DND-41 (cell line): ENCODE results near the gene SEC16A.

ENCODE experiments used
- ATAC-seq: fragments of 200-7000 bp; cut with Tn5 transposase; 3 replicates; pipeline ENCODE4 v1.9.1; 2021; ENCODE audit warnings: low read depth; ENCODE audit not compliant: insufficient read depth
- DNase-seq: peaks from one replicate; pipeline ENCODE4 v3.0.0-alpha.2; 2020
- H2AFZ ChIP-seq: 2 replicates; pipeline ENCODE4 v1.6.0; 2012; ENCODE audit warnings: low read depth, low read length
- H3K27ac ChIP-seq: 2 replicates; pipeline ENCODE4 v1.5.1; 2012; ENCODE audit warnings: low read length, inconsistent platforms
- H3K27me3 ChIP-seq: fragments of 200-600 bp; sonication (generic); 2 replicates; pipeline ENCODE4 v1.6.0; 2012; ENCODE audit warnings: low read length, mild to moderate bottlenecking, inconsistent platforms; ENCODE audit not compliant: insufficient read depth, poor library complexity
- H3K36me3 ChIP-seq: 2 replicates; pipeline ENCODE4 v1.5.1; 2012; ENCODE audit warnings: low read length, inconsistent platforms; ENCODE audit not compliant: insufficient read depth
- H3K4me1 ChIP-seq: 2 replicates; pipeline ENCODE4 v1.5.1; 2012; ENCODE audit warnings: mild to moderate bottlenecking, low read length; ENCODE audit not compliant: insufficient read depth
- H3K4me2 ChIP-seq: 2 replicates; pipeline ENCODE4 v1.6.0; 2012; ENCODE audit warnings: mild to moderate bottlenecking, moderate library complexity, low read length, inconsistent platforms; ENCODE audit not compliant: insufficient read depth
- H3K4me3 ChIP-seq, 2 experiments: fragments of 200-600 bp in 1 of 2; shearing (Covaris generic) in 1 of 2; 2 replicates each; pipeline ENCODE4 v1.5.1; 2012 to 2016; ENCODE audit warnings: inconsistent platforms in 2 of 2, low read length in 2 of 2, mild to moderate bottlenecking in 2 of 2, low read depth in 1 of 2, moderate library complexity in 1 of 2
- H3K79me2 ChIP-seq: 2 replicates; pipeline ENCODE4 v1.6.0; 2012; ENCODE audit warnings: low read length, inconsistent platforms; ENCODE audit not compliant: insufficient read depth
- H3K9ac ChIP-seq: 2 replicates; pipeline ENCODE4 v1.6.0; 2012; ENCODE audit warnings: low read depth, mild to moderate bottlenecking, inconsistent platforms, low read length, moderate library complexity
- H3K9me3 ChIP-seq: 2 replicates; pipeline ENCODE4 v1.5.1; 2012; ENCODE audit warnings: low read length, moderate library complexity, mild to moderate bottlenecking, inconsistent platforms; ENCODE audit not compliant: insufficient read depth, severe bottlenecking
- H4K20me1 ChIP-seq: 2 replicates; pipeline ENCODE4 v1.6.0; 2012; ENCODE audit warnings: low read length; ENCODE audit not compliant: insufficient read depth
- CTCF ChIP-seq: IDR thresholded peaks from 2 replicates; pipeline ENCODE4 v1.5.1; 2012; ENCODE audit warnings: borderline replicate concordance, low read length, moderate library complexity, mild to moderate bottlenecking; ENCODE audit not compliant: poor library complexity, severe bottlenecking; ENCODE audit errors: extremely low read depth
- EZH2 ChIP-seq: IDR thresholded peaks from 3 replicates; pipeline ENCODE4 v1.6.1; 2012; ENCODE audit warnings: borderline replicate concordance, low read depth, mild to moderate bottlenecking, moderate library complexity, low read length, inconsistent platforms; ENCODE audit not compliant: severe bottlenecking

SEC16A gene

GRCh38 chr9:136473354-136473721 is 9.5 kb downstream of the SEC16A start:
- no peak for TF ChIP-seq EZH2
- TF ChIP-seq CTCF = no peak
- Histone ChIP-seq H3K27ac (no peak overlapping the region), H4K20me1 (peaks cover 87% of the 10 kb centered on the region), H2AFZ (no peak overlapping the region), H3K9me3 (no peaks in the 10 kb centered on the region), H3K79me2 (peaks cover 94% of the 10 kb centered on the region), H3K4me2 (no peak overlapping the region), H3K36me3 (peaks cover 98% of the 10 kb centered on the region), H3K4me1 (no peaks in the 10 kb centered on the region), H3K9ac (no peak overlapping the region), H3K4me3 (no peak overlapping the region), H3K27me3 (no peaks in the 10 kb centered on the region)
- no peak for ATAC-seq
- DNase-seq = no peak

DNA sequence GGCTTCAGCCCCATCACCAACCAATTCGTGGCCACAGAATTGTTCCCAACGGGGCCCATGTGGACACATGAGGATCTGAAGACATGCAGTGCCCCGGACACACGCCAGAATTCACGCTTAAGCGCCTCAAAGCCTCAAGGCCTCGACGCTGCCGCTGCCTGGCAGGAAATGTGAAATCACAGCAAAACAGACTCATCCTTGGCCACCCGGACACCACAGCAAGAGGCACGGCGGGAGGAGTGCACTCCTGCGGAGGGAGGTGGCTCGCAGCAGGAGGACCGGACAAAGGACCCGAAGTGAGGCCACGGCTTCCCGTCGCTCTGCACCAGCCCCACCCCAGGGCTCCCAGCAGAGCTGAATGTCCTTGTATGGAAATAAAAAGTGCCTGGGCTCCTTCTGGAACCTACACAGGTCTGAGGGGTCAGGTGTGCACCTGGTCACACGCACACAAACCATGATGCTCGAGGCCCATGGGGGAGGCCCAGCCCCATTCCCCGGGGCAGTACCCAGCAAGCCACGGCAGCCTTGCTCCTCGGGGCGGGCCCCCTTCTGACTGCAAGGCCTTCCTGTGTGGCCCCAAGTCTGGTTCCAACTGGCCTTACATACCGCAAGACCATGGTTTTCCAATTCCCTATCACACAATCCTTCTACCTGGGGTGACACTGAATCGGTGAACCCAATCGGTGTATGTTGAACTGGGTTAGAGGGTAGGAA is 10.0 kb downstream of the SEC16A start:
- DNase-seq (no peak), ATAC-seq (no peak)
- H3K27ac ChIP-seq = no peak overlapping the region
- no peaks in the 10 kb centered on the region for H3K4me1 ChIP-seq
- peaks cover 99% of the 10 kb centered on the region for H3K36me3 ChIP-seq
- H3K79me2 ChIP-seq = peaks cover 91% of the 10 kb centered on the region
- no peak overlapping the region for H3K4me2 ChIP-seq
- peaks cover 84% of the 10 kb centered on the region for H4K20me1 ChIP-seq
- H3K9me3 ChIP-seq = no peaks in the 10 kb centered on the region
- no peak overlapping the region for H2AFZ ChIP-seq
- H3K9ac ChIP-seq = no peak overlapping the region
- TF ChIP-seq EZH2 (no peak), CTCF (no peak)
- no peak overlapping the region for H3K4me3 ChIP-seq
- no peaks in the 10 kb centered on the region for H3K27me3 ChIP-seq

- Histone ChIP-seq H2AFZ (no peak overlapping the region), H3K9ac (no peak overlapping the region), H3K4me1 (no peaks in the 10 kb centered on the region), H4K20me1 (peaks cover 76% of the 10 kb centered on the region), H3K27ac (no peak overlapping the region), H3K79me2 (peaks cover 82% of the 10 kb centered on the region), H3K9me3 (no peaks in the 10 kb centered on the region), H3K4me3 (no peak overlapping the region), H3K4me2 (no peak overlapping the region), H3K36me3 (peaks cover 98% of the 10 kb centered on the region), H3K27me3 (no peaks in the 10 kb centered on the region)
- no peak for TF ChIP-seq EZH2
- TF ChIP-seq CTCF = no peak
- ATAC-seq = no peak; the same call in 2 of the 3 replicates
- no peak for DNase-seq
These were observed 10.9 kb downstream of the SEC16A start for GRCh38 chr9:136471802-136472487.
